HG02798 (cell line): ENCODE measurements around the gene NLE1.
"Not testable (repeated sequence)": the region's sequence is repeated elsewhere in the genome, so short reads cannot be mapped to it uniquely, and the experiment has no call there.

Experiments used
- ATAC-seq: cut with Tn5 transposase; IDR thresholded peaks from one replicate; pipeline ENCODE4 v1.9.1; 2021; ENCODE audit warnings: mild to moderate bottlenecking; ENCODE audit not compliant: unreplicated experiment, poor library complexity

The NLE1 gene

GRCh38 chr17:35163886-35164285 lies 21.8 kb upstream of the NLE1 start:
- no peak for ATAC-seq

GRCh38 chr17:35162755-35163154 lies 20.7 kb upstream of the NLE1 start:
- ATAC-seq = no peak

DNA sequence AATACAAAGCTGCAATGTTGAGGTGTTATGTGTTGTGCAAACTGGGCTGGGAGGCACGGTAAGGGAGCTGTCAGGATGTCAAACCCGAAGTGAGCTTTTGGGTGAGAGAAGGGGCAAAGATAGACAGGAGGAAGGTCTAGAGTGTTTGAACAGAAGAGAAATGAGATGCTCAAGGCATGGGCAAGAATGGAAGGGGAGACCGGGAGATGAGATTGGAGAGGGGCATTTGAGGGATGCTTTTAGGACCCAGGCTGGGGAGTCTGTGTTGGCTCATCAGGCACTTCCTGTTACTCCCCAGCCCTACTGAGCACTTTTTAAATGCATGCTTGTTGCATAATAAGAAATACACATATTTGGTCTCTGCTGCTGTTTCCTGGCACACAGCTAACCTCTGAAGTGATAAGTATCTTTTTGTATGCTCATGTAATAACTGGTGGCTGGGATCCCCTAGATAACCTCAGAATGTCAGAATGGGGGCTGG lies 19.2 kb upstream of the NLE1 start:
- no peak for ATAC-seq

- no peak for ATAC-seq
These were observed 18.5 kb upstream of the NLE1 start for GRCh38 chr17:35160354-35161201.

DNA sequence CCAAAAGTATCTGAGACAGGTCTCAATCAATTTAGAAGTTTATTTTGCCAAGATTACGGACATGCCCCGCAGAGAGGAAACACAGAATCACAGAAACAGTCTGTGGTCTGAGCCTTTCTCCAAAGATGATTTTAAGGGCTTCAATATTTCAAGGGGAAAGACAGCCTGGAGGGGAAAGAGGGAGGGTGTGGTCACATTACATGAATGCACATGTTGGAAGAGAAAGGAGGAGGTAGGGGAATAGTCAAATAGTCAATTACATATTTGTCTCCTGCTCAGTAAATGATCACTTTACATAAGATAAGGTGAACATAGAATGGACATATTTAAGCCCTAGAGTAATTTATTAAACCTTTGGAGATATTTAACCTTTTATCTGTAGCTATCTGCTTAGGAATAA lies 17.8 kb upstream of the NLE1 start:
- no peak for ATAC-seq

GRCh38 chr17:35155246-35155645 lies 13.1 kb upstream of the NLE1 start:
- ATAC-seq = no peak

DNA sequence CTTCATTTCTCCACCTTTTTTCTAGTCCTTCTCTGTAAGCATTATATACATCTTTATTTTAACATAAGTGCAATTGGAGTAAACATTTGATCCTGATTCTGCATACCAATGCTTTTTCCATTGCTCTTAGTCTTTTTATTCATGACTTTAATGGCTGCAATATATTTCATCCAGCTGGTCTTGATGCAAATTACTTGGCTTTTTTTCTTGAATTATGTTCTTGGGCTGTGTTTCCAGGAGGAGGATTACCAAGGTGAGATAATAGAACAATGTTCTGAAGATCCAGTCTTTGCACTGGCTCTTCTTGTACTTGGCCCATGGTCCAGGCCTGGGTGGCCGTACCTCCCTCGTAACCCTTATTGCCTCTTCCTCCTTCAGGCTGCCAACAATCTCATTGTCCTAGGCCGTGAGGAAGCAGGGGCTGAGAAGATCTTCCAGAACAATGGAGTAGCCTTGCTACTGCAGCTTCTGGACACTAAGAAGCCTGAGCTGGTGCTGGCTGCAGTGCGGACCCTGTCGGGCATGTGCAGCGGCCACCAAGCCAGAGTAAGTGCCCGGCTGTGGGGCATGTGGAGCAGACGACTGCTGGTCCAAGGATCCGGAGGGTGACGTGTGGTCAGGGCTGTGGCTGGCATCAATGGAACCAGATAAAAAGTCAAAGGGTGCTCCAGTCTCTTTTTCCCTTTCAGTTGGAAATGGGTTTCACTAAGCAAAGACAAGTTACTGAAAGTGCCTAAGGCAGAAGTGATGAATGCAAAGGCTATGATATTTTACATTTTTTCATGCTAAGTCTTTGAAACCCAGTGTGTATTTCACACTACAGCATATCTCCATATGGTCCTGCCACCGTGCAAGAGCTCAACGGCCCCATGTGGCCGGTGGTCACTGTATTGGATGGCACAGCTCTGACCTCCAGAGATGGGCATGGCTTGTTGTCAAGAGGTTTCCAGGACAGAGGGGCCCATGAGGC lies 12.4 kb upstream of the NLE1 start:
- no peak for ATAC-seq

DNA sequence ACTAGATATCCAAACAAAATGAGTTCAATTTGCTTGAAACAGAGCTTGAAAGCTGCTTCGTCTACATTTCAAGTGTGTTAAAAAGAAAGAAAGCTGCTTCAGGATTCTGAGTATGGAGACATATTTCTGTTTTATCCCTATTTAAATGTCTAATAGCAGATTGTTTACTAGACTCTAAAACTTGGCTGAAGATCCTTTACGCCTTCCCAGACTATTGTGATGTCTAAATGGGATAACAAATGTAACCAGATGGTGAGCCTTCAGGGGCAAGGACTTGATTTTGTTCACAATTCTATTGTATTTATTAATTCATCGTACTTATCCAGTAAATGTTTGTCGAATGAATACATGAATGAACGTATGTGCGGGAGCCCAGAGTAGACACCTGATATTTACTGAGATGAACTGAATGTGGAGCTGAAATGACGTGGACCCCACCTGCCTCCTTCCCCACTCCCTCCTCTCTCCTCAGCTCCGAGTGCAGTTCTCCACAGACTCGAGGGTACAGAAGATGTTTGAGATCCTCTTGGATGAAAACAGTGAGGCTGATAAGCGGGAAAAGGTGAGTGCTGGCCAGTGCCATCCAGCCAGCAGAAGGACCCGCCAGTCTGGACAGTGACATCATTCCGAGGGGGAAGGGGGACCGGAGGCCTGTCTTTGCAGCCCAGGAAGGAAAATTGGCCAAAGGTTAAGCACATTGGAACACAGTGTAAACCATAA lies 10.5 kb upstream of the NLE1 start:
- ATAC-seq = no peak

DNA sequence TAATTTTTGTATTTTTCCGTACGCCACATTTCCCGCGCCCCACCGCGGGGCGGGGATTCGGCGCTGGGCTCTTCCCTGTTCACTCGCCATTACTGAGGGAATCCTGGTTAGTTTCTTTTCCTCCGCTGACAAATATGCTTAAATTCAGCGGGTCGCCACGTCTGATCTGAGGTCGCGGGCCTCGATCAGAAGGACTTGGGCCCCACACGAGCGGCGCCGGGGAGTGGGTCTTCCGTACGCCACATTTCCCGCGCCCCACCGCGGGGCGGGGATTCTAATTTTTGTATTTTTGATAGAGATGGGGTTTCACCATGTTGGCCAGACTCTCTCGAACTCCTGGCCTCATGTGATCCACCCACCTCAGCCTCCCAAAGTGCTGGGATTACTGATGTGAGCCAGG lies 9.0 kb upstream of the NLE1 start:
- ATAC-seq = not testable (repeated sequence)

GRCh38 chr17:35149941-35150340 lies 7.8 kb upstream of the NLE1 start:
- ATAC-seq = no peak

- no peak for ATAC-seq
These were observed 6.0 kb upstream of the NLE1 start for GRCh38 chr17:35148144-35148543.

GRCh38 chr17:35147375-35147905 lies 5.3 kb upstream of the NLE1 start, which contains the start of gene UNC45B:
Gene UNC45B, plus strand, starts transcription at chr17:35147817. Its CDS starts 447 bp downstream, at chr17:35148264.
- ATAC-seq = no peak

DNA sequence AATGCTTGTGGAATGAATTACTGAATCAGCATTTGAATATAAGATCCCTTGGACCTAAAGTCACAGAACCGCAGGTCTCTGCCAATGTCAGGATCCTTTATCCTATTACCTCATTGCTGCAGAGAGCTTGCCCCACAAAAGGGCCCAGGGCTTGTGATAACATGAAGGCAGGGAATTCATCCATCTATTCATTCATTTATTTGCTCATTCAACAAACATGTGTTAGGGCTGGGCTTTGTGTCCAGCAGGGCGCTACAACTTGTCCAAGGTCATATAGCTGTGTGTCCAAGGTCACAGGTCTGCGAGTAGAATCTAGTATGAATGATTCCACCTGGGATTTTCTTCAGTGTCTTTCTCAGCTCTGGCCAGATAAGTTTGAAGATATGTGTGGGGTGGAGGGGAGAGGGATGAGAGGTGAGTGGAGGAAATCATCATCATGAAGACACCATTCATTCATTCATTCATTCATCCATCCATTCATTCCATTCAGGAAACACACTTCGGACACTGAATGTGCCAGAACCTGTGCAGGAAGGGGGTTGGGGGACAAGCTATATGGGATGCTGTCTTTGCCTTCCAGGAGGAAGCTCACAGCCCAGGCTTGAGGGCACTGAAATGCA lies 4.2 kb upstream of the NLE1 start:
- ATAC-seq = no peak

- no peak for ATAC-seq
These were observed 2.7 kb upstream of the NLE1 start for GRCh38 chr17:35144840-35145239.

GRCh38 chr17:35142467-35142796 lies 329 bp upstream of the NLE1 start:
- peak; percentile 9 for ATAC-seq

DNA sequence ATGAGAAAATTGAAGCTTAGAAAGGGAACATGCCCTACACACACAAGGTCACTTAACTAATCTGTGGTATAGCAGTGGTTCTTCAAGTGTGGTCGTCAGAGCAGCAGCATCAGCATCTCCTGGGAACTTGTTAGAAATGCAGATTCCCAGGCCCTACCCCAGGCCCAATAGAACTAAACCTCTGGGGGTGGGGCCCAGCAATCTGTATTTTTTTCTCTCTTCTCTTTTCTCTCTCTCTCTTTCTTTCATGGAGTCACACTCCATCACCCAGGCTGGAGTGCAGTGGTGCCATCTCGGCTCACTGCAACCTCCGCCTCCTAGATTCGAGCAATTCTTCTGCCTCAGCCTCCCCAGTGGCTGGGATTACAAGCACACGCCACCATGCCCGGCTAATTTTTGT lies 3.9 kb downstream of the NLE1 start:
- ATAC-seq = no peak

GRCh38 chr17:35135322-35135721 lies 6.8 kb downstream of the NLE1 start:
- ATAC-seq = no peak

GRCh38 chr17:35132816-35133550 lies 9.1 kb downstream of the NLE1 start:
- no peak for ATAC-seq

- no peak for ATAC-seq
These were observed 10.0 kb downstream of the NLE1 start for GRCh38 chr17:35132099-35132498.
